GM19468 (cell line): ENCODE data around the gene PLCH1.
"Not testable (repeated sequence)": the region's sequence is repeated elsewhere in the genome, so short reads cannot be mapped to it uniquely, and the experiment has no call there.

ENCODE experiments used
- ATAC-seq: cut with Tn5 transposase; IDR thresholded peaks from one replicate; pipeline ENCODE4 v1.9.1; 2021; ENCODE audit warnings: mild to moderate bottlenecking, moderate library complexity, moderate number of reproducible peaks; ENCODE audit not compliant: unreplicated experiment; ENCODE audit errors: extremely low read depth

The PLCH1 gene

DNA sequence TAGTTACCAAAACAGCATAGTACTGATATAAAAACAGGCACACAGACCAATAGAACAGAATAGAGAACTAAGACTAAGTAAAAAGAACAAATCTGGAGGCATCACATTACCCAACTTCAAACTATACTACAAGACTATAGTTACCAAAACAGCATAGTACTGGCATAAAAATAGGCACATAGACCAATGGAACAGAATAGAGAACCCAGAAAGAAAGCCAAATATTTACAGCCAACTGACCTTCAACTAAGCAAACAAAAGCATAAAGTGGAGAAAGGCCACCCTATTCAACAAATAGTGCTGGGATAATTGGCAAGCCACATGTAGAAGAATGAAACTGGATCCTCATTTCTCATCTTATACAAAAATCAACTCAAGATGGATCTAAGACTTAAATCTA, 130.5 kb downstream of the PLCH1 start:
- not testable (repeated sequence) for ATAC-seq

DNA sequence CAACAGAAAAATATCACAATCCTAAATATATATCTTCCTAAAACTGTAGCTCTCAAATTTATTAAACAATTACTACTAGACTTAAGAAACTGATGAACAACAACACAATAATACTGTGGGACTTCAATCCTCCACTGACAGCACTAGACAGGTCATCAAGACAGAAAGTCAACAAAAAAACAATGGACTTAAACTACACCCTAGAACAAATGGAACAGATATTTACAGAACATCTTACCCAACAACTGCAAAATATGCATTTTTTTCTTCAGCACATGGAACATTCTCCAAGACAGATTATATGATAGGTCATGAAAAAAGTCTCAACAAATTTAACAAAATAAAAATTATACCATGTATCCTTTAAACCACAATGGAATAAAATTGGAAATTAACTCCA, 133.4 kb downstream of the PLCH1 start:
- no peak for ATAC-seq

DNA sequence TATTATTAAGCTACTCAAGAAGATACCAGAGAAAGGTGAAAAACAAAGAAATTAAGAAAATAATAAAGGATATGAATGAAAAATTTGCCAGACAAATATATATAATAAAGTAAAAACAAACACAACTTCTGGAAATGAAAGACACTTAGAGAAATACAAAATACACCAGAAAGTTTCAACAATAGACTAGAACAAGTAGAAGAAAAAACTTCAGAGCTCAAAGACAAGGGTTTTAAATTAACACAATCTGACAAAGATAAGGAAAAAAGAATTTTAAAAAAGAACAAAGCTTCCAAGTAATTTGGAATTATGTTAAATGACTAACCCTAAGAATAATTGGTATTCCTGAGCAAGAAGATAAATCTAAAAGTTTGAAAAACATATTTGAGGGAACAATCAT, 135.3 kb downstream of the PLCH1 start:
- ATAC-seq: no peak

DNA sequence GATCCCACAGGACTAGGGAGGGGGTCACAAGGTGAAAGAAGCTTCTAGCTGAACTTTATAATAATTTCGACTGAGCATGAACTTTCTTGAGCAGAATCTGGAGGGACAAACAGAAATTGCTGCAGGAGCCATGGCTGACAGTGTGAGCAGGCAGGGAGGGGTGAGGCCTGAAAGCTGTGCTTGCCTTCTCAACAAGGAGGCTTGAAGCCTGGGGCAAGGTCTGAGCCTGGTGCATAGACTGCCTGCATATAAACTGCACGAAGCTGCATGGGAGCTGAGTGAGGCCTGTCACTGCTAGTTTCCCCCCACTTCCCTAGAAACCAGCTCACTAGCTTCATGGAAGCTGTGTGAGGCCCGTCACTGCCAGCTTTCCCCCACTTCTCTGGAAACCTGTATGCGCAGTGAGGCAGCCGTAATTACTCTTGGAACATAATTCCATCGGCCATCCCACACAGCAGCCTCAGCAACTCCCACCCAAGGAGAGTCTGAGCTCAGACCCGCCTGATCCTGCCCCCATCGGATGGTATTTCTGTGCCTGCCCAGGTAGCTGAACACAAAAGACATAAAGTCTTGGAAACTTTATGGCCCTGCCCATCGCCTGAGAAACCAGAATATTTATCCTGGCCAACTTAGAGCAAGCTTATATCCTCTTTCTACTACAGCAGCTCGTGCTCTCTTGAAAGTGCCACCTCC, 136.5 kb downstream of the PLCH1 start:
- ATAC-seq: no peak

DNA sequence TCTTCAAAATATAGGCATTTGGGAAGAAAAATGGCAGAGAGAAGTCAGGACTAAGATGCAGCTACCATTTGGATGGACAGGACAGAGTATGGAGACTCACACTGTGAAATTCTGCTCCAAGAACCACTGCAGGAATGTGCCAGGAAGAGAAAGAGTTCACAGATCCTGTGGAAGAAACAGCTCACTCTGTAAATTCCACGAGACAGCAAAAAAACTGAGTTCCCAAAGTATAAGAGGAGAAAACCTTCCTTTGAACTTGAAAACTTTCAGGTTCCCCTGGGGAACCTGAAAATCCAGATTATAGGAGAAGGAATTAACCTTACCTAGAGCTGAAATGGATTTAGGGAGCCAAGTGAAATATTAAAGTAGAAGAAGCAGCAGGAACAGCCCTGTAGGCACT, 137.1 kb downstream of the PLCH1 start:
- no peak for ATAC-seq

DNA sequence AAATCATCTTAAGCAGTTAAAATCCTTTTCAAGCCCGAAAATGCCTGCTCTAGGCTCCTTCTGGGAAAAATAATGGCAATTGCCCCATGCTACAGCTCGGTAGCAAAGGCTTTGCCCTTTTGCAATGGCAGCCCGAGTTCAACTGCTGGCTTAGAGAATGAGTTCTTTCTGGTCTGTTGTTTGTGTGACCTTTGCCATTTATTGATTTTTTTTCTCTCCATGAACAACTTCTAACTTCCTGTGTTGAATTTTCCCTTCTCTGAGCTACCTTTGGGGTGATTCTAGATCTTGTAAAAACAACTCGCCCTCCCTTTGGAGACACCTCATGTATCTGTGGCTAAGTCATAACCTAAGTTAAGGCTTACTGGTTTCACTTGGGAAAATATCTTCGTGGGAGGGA, 139.3 kb downstream of the PLCH1 start:
- ATAC-seq: no peak

DNA sequence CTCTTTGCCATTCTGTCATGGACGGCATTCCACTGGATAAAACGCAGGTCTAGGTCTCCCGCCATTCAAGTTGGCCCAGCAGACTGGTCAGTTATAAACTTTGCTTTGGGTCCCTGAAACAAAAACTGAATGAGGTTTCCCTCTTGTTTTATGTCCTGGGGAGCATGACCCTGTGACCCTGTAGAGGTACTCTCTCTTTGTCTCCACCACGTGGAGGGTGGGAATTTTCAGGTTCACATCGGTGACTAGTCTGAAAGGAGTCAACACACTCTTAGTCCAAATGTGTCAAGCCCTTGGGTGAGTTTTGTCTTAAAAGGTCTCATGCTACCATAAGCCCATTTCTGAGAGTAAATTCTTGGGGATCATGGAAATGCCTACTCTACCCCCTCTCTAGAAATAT, 139.9 kb downstream of the PLCH1 start:
- ATAC-seq: no peak

DNA sequence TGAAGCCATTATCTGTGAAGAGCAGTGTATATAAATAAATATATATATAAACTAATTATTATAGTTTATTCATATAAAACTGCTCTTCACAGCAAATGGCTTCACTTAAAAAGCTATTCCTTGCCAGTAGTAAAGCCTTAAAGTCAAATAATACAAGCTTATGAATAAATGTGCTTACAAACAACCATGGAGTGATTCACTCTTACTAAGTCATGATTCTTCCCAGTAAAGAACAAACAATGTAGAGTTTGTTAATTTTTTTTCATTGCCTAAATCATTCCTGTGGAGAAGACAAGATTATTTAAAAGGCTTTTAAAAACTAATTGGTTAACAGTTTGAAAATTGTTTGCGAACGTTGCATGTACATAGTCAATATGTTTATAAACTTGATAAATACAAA, 140.7 kb downstream of the PLCH1 start:
- no peak for ATAC-seq

DNA sequence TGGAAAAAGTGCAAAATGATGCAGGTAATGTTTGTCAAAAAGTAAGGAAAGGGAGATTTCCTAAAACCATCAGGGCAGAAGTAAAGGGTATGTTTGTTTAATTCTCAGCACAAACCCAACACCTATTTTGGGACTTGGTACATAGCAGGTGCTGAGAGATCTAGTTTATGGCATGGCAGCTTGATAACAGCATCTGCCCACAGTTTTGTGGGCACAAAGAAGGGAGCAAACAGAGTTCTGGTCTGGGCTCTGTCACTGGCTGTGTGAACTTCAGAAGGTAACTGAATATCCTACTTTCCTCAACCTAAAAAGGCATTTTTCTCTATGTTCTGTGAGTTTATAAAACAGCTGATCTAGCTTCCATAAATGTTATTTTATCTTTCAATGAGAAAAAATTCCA, 141.6 kb downstream of the PLCH1 start:
- ATAC-seq: no peak

DNA sequence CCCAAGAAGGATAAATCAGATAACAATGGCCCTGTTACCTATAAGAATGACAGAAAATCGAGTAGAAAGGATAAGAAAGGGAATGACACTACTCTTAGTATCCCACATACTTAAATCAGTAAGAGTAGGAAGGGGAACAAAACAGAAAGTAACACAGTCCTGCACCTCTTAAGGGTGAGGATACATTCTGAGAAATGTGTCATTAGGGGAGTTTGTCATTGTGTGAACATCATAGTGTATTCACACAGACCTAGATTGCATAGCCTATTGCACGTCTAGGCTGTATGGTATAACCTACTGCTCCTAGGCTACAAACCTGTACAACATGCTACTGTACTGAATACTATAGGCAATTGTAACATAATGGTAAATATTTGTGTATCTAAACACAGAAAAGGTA, 142.6 kb downstream of the PLCH1 start:
- no peak for ATAC-seq

DNA sequence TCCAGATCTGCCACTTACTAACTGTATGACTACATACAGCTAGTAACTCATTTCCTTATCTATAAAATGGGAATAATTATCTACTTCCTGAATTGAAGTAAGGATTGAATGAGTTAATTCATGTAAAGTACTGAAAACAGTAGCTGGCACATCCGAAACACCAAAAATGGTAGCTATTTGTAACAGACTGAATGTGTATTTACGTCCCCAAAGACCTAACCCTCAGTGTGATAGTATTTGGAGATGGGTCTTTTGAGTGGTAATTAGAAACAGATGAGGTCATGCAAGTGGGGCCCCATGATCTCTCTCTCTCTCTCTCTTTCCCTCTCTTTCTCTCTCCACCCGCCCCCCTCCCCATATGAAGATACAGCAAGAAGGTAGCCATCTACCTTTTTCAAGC, 146.2 kb downstream of the PLCH1 start:
- no peak for ATAC-seq

DNA sequence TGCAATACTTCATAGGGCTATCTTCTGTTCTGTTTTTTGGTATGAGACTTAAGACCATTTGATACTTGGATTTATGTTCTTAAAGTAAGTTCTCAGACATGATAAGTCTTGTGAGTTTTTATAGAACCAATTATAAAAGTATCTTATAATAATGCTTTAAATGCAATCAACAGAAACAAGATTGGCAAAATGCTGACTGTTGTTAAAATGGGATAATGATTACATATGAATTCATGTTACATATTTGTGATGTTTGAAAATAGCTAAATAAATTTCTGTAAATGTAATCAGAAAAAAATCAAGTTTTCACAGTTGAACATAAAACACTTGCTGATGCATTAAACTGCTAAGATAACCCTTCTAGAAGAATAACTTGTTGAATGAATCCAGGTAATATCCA, 148.3 kb downstream of the PLCH1 start:
- no peak for ATAC-seq

DNA sequence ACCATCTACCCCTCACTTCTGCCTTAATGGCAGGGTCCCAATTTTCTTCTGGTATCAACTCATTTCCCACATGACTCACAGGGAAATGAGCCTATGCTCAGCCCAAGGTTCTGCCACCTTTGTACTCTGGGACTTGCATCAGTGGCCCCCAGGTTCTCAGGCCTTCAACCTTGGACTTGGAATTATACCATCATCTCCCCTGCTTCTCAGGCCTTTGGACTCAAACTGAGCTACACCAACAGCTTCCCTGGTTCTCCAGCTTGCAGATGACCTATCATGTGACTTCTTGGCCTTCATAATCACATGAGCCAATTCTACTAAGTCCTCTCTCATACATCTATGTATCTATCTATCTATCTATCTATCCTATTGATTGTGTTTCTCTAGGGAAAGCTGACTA, 149.5 kb downstream of the PLCH1 start:
- no peak for ATAC-seq

DNA sequence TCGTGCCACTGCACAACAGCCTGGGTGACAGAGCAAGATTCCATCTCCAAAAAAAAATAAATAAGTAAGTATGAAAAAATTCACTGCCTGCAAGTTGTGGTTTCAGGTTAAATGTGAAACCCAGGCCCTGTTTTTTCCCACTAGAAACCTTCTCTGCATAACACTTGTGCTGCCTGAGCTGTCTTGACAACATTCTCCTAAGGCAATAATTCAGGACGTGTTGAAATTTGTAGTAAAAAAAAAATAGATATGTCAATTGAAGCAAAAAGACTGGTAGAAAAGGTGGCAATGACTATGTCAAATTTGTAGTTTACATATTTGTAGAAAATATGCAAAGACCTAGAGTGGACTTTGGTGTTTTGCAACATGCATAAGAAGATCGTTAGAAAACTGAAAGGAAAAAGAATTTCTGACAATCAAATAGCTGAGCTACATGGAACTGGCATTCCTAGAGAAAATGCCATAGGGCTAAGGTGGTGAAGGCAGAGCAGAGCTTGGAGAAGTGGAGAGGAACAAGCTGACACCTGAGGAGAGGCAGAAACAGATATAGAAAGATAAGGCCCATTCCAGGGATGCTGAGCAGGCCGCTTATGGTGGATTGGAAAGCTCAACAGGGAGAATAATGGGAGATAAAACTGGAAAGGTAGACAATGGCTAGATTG, 150.2 kb downstream of the PLCH1 start:
- ATAC-seq: no peak

DNA sequence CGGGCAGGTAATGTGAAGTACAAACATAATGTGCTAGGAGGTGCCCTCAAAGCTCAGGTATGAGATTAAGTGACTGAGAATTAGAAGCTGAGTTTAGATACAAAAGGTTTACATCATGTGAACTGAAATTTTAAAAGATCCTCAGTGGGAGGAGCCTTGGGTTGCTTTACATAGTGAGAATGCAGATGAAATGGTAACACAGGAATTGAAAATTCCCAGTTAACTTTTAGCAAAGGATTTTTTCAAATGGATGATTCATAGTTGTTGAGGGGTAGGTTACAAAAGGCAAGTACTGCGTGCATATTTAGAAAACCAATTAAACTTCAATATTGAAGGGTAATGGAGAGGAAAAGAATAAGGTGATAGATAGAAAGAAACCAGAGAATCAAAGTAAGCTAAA, 157.3 kb downstream of the PLCH1 start:
- no peak for ATAC-seq

DNA sequence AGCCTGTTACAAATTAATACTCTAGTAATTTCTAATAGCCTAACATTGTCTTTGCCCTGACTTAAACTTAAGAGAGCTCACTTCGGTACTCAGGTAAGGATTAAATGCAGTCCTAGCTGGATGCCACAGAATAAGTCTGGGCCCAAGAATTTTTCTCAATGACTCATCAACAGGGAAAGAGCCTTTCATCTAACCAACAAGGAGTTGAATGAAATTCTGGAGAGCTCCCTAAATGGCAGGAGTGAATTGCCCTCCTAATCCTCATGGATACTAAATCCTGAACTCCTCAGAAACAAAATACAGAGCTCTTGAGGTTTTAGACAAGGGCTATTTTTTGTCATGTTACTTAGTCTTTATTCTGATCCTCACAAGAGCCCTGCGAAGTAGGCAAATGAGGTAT, 159.5 kb downstream of the PLCH1 start:
- no peak for ATAC-seq

DNA sequence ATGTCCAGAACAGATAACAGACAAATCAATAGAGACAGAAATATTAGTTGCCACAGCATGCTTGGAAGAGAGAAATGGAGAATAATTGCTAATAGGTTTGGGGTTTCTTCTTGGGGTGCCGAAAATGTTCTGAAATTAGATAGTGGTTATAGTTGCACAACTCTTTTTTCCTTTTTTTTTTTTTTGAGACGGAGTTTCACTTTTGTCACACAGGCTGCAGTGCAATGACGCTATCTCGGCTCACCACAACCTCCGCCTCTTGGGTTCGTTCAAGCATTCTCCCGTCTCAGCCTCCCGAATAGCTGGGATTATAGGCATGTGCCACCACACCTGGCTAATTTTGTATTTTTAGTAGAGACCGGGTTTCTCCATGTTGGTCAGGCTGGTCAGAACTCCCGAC, 163.3 kb downstream of the PLCH1 start:
- no peak for ATAC-seq

DNA sequence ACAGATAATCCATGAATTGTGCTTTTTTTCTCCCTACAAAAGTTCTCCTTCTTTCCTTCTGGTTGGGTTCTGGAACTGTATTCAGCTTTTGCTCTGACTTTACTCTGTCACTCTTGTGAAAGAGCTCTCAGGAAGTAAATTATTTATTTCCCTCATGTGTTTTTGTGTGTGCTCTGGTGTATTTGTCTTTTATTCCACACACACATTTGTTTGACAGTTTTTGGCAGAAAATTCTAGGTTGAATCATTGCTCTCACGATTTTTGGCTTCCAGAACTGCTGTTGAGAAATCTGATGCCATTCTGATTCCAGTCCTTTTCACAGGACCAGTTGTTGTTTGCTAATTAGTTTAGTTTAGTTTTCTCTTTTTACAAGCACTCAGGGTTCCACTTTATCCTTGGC, 172.8 kb downstream of the PLCH1 start:
- ATAC-seq: no peak

DNA sequence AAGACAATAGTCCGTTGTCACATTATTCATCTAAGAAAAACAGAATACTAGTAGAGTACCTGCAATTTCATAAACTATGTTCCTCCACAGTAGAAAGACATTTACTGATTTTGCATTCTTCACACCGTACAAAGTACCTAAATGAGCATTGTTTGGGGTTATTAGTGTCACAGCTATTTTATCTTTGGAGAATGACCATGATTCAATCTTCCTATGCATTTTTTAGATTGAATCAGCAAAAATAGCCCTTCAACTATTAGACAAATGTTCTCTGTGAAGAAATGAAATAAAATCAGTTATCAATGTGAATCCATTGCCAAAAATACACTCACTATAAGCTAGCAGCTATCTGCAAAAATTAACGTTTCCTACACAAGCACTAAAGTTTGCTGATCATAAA, 176.6 kb downstream of the PLCH1 start:
- no peak for ATAC-seq

DNA sequence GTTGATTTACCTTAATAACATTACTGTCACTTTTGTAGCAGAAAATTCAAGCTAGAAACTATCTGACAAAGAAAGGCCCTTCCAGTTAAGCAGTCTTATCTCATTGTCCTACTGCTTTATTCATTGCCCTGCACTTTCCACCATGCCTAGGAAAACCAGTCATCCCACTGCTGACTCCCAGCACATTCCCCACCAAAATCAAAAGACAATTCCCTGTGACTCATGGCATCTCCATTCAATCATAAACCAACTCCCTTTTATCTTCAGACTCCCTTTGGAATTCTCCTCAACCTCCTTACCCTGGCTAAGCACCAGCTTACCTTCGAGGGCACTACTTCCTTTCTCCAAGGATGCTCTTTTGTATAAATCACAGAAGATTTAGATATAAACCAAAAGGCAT, 184.3 kb downstream of the PLCH1 start:
- no peak for ATAC-seq

DNA sequence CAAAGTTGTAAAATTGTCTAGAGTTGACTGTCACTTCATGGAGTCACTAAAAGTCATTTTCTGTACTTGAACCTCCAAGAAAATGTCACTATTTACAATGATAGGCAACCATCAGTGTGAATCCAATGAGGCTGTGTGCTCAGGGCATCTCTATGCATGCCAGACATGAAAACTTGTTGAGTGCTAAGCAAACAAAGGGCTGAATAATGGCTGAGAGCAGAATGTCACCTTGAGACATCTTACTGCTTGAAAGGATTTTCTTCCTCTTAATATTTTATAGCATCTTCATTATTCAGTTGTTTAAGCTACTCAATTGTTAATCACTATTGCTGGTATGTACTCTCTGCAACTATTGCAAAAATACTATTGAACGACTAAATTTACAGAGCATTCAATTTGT, 184.7 kb downstream of the PLCH1 start:
- no peak for ATAC-seq

DNA sequence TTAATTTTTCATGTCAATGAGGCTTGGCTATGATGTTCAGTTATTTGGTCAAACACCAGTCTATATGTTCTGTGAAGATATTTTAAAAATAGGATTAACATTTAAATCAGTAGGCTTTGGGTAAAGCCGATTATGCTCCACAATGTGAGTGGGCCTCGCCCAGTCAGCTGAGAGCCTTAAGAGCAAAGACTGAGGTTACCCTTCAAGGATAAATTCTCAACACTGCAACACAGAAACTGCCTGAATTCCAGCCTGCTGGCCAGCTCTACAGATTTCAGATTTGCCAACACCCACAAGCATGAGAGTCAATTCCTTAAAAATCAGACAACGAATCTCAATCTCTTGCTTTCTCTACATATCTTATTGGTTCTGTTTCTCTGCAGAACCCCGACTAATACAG, 188.3 kb downstream of the PLCH1 start:
- no peak for ATAC-seq
